ENCODE data around the gene MOCOS.

DNA sequence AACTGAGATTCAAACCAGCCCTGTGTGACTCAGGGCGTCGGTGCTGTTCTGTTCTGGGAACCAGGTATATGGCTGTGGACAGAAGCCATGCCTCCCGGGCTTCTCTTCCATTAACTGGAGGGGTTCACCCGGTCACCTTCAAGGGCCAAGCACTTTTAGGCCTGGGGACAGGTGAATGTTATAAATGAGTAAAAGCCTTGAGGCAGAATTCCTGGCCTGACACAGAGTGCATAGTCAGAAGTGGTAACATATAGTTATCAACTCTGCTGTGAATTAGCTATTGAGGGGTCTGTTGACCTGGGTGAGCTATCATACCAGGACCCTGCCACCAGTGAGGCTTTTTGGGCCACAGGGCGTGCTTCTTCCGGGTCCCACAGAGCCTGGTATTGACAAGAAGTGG is 112.9 kb downstream of the MOCOS start:
- TF ChIP-seq POLR2A (IDR thresholded peaks at IDR 0.05) (no peak), CTCF (IDR thresholded peaks at IDR 0.05 in 4 of 5, conservative IDR thresholded peaks at IDR 0.05 in 1 of 5) (no peak)
